ENCODE data around the gene GNG12.
"Not testable (repeated sequence)": the region's sequence is repeated elsewhere in the genome, so short reads cannot be mapped to it uniquely, and the experiment has no call there.

Gene GNG12

GRCh38 chr1:67749263-67749843 lies 83.9 kb downstream of the GNG12 start:
- DNase-seq = no peak

GRCh38 chr1:67748630-67749029 lies 84.6 kb downstream of the GNG12 start:
- DNase-seq = no peak

- DNase-seq = no peak
These were observed 85.4 kb downstream of the GNG12 start for GRCh38 chr1:67747671-67748546.

- DNase-seq = no peak
These were observed 87.2 kb downstream of the GNG12 start for GRCh38 chr1:67745875-67746698.

- no peak for DNase-seq
These were observed 90.1 kb downstream of the GNG12 start for GRCh38 chr1:67743072-67743725.

GRCh38 chr1:67741736-67742135 lies 91.5 kb downstream of the GNG12 start:
- DNase-seq = no peak

- DNase-seq = no peak
These were observed 92.1 kb downstream of the GNG12 start for GRCh38 chr1:67741121-67741520.

- no peak for DNase-seq
These were observed 92.7 kb downstream of the GNG12 start for GRCh38 chr1:67740543-67740942.

- DNase-seq = no peak
These were observed 93.9 kb downstream of the GNG12 start for GRCh38 chr1:67739361-67739760.

GRCh38 chr1:67738401-67738800 lies 94.9 kb downstream of the GNG12 start:
- DNase-seq = no peak

GRCh38 chr1:67737875-67738274 lies 95.4 kb downstream of the GNG12 start:
- no peak for DNase-seq

GRCh38 chr1:67736750-67737149 lies 96.5 kb downstream of the GNG12 start:
- DNase-seq = no peak

GRCh38 chr1:67735806-67736627 lies 97.2 kb downstream of the GNG12 start:
- no peak for DNase-seq

GRCh38 chr1:67735206-67735605 lies 98.1 kb downstream of the GNG12 start:
- DNase-seq = no peak

GRCh38 chr1:67734323-67734690 lies 99.0 kb downstream of the GNG12 start:
- no peak for DNase-seq

GRCh38 chr1:67733681-67734322 lies 99.5 kb downstream of the GNG12 start:
- DNase-seq = no peak

GRCh38 chr1:67732750-67733151 lies 100.5 kb downstream of the GNG12 start:
- no peak for DNase-seq

- no peak for DNase-seq
These were observed 101.9 kb downstream of the GNG12 start for GRCh38 chr1:67731322-67731721.

GRCh38 chr1:67730312-67730711 lies 103.0 kb downstream of the GNG12 start:
- not testable (repeated sequence) for DNase-seq

- no peak for DNase-seq
These were observed 103.4 kb downstream of the GNG12 start for GRCh38 chr1:67729872-67730271.

- DNase-seq = no peak
These were observed 107.0 kb downstream of the GNG12 start for GRCh38 chr1:67726224-67726623.

All from NCI-H1930 (cell line).